Kidney epithelial cell (primary cell): ENCODE data around the gene NGEF. TPM values are rescaled to one million over a fixed set of nuclear protein-coding genes. Genes with fewer than 3 reads are reported as not detected.

Experiments
- DNase-seq: peaks from one replicate; pipeline ENCODE4 v3.0.0-alpha.2; 2010; ENCODE audit warnings: low read depth
- H3K27me3 ChIP-seq: 2 replicates; pipeline ENCODE4 v1.6.0; 2011; ENCODE audit warnings: low read length; ENCODE audit not compliant: control insufficient read depth, insufficient read depth
- H3K36me3 ChIP-seq: 2 replicates; pipeline ENCODE4 v1.5.1; 2011; ENCODE audit warnings: low read length; ENCODE audit not compliant: control insufficient read depth, insufficient read depth
- H3K4me3 ChIP-seq: 2 replicates; pipeline ENCODE4 v1.5.1; 2011; ENCODE audit warnings: low read depth, mild to moderate bottlenecking, control low read depth, low read length
- CTCF ChIP-seq: IDR thresholded peaks from 2 replicates; pipeline ENCODE4 v1.5.1; 2011; ENCODE audit warnings: mild to moderate bottlenecking, moderate library complexity, low read length, control low read depth, inconsistent platforms; ENCODE audit not compliant: insufficient read depth, poor library complexity, severe bottlenecking
- total RNA-seq: library from RNA; depleted of rRNA; stranded (reverse); fragments of >200 nt; gene quantifications from 2 replicates; pipeline ENCODE4 v1.2.3, GENCODE V29; 2015

Gene NGEF
- total RNA-seq, 1 donor from 2014 or later, result 2.5 TPM

- no peaks in the 10 kb centered on the region for H3K27me3 ChIP-seq
- H3K36me3 ChIP-seq, result no peaks in the 10 kb centered on the region
- DNase-seq, result no peak
- TF ChIP-seq CTCF, result no peak
- no peak overlapping the region for H3K4me3 ChIP-seq
These were observed 57.2 kb downstream of the NGEF start for GRCh38 chr2:232955856-232956255.

- TF ChIP-seq CTCF, result no peak
- Histone ChIP-seq H3K36me3 (no peaks in the 10 kb centered on the region), H3K27me3 (no peaks in the 10 kb centered on the region), H3K4me3 (no peak overlapping the region)
- DNase-seq, result no peak
These were observed 58.4 kb downstream of the NGEF start for GRCh38 chr2:232954691-232955090.

GRCh38 chr2:232951891-232952290, 61.2 kb downstream of the NGEF start:
- no peaks in the 10 kb centered on the region for H3K27me3 ChIP-seq
- TF ChIP-seq CTCF, result no peak
- DNase-seq, result no peak
- H3K36me3 ChIP-seq, result no peaks in the 10 kb centered on the region
- no peak overlapping the region for H3K4me3 ChIP-seq

GRCh38 chr2:232951181-232951580, 61.9 kb downstream of the NGEF start:
- no peak overlapping the region for H3K4me3 ChIP-seq
- no peaks in the 10 kb centered on the region for H3K27me3 ChIP-seq
- no peak for TF ChIP-seq CTCF
- DNase-seq, result no peak
- H3K36me3 ChIP-seq, result no peaks in the 10 kb centered on the region

- H3K27me3 ChIP-seq, result no peaks in the 10 kb centered on the region
- TF ChIP-seq CTCF, result no peak
- DNase-seq, result no peak
These were observed 62.3 kb downstream of the NGEF start for GRCh38 chr2:232950751-232951150.

GRCh38 chr2:232949016-232949415, 64.0 kb downstream of the NGEF start:
- Histone ChIP-seq H3K36me3 (no peaks in the 10 kb centered on the region), H3K4me3 (no peak overlapping the region), H3K27me3 (no peaks in the 10 kb centered on the region)
- no peak for DNase-seq
- TF ChIP-seq CTCF, result no peak

More at GRCh38 chr2:232950751-232951150, 62.3 kb downstream of the NGEF start:
- Histone ChIP-seq H3K4me3 (no peak overlapping the region), H3K36me3 (no peaks in the 10 kb centered on the region)
